NCI-H2029 treated with DMSO at 0.1 percent for 48 hours (cell line): ENCODE measurements around the gene PRM2.

ENCODE experiments used
- DNase-seq: peaks from one replicate; lab custom pipeline; 2025; lab: John Stamatoyannopoulos, UW

Gene PRM2

GRCh38 chr16:11248133-11248532 lies 28.1 kb downstream of the PRM2 start:
- no peak for DNase-seq

DNA sequence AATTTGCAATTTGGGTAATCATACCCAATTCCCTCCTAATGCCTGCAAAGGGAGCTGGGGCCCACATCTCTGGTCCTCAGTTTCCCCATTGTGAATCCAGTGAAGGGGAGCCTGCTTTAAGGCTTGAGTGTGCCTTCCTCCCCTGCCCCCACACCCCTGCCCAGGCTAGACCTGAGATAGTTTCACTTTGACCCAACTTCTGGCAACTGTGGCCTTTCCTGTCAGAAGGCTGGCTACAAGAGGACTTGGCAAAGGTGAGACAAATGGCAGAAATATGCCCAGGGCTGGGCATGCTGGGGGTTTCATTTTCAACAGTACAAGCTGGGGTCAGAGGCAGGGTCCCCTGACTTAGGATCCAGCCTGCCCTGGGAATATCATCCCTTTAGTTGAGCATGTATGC lies 30.3 kb downstream of the PRM2 start:
- no peak for DNase-seq

- no peak for DNase-seq
Observed at GRCh38 chr16:11245222-11245737, 31.0 kb downstream of the PRM2 start.

DNA sequence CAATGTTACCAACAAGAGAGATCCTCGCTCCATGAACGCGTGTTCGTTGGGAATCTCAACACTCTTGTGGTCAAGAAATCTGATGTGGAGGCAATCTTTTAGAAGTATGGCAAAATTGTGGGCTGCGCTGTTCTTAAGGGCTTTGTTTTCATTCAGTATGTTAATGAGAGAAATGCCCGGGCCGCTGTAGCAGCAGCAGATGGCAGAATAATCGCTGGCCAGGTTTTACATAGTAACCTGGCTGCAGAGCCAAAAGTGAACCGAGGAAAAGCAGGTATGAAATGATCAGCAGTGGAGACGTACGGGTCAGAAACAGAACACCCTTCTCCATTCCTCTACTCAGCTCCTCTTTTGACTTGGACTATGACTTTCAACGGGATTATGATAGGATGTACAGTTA lies 33.6 kb downstream of the PRM2 start:
- no peak for DNase-seq

GRCh38 chr16:11241480-11242204 lies 34.6 kb downstream of the PRM2 start:
- DNase-seq = no peak

- peak; percentile 13 for DNase-seq
Observed at GRCh38 chr16:11240636-11241473, 35.4 kb downstream of the PRM2 start.

GRCh38 chr16:11239644-11240632 lies 36.3 kb downstream of the PRM2 start:
- DNase-seq = no peak

DNA sequence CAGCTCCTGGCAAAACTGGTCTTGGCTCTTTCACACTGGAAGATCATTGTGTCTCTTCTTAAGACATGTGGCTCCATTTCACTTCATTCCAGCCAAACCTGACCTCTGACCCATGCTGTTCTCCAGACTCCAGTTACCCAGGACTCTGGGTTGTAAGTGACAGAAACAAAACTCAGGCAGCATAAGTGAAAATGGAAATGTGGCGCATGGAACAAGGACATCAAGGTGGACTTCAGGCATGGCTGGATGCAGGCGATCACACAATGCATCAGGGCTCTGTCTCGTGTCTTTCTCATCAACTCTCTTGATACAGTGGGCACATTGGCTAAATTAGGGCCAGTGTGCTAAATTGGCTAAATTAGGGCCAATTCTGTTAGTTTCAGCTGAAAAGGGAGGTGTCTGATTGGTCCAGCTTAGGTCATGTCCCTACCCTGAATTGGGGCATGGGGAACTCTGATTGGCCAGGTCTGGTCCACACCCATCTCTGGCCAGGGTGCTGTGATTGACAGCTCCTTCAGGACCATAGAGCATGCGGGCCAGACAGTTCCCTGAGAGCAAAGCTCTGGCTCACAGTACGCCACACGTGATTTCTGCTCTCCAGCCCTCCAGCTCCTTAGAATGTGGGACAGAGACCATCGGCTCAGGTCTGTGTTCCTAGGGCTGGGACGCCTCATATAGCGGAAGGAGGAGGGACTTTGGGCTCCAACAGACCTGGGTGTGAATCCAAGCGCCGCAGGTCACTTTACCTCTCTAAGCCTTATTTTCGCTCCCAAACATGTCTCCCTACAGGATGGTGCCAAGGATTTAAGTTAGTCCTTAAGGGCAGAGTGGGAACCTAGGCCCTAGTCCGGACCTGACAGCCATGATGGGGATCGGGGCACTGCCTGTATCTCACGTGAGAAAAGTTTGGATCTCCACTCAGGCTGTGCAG lies 37.7 kb downstream of the PRM2 start:
- DNase-seq = no peak

- DNase-seq = no peak
Observed at GRCh38 chr16:11236461-11237254, 39.6 kb downstream of the PRM2 start.

DNA sequence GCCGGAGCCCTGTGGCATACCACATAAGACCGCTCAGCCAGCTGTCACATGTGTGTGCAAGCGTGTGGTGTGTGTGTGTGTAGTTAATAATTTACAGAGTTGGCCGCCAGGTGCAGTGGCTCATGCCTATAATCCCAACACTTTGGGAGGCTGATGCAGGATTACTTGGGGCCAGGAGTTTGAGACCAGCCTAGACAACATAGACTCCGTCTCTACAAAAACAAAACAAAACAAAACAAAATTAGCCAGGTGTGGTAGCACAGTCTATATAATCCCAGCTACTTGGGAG lies 40.6 kb downstream of the PRM2 start:
- DNase-seq = no peak

DNA sequence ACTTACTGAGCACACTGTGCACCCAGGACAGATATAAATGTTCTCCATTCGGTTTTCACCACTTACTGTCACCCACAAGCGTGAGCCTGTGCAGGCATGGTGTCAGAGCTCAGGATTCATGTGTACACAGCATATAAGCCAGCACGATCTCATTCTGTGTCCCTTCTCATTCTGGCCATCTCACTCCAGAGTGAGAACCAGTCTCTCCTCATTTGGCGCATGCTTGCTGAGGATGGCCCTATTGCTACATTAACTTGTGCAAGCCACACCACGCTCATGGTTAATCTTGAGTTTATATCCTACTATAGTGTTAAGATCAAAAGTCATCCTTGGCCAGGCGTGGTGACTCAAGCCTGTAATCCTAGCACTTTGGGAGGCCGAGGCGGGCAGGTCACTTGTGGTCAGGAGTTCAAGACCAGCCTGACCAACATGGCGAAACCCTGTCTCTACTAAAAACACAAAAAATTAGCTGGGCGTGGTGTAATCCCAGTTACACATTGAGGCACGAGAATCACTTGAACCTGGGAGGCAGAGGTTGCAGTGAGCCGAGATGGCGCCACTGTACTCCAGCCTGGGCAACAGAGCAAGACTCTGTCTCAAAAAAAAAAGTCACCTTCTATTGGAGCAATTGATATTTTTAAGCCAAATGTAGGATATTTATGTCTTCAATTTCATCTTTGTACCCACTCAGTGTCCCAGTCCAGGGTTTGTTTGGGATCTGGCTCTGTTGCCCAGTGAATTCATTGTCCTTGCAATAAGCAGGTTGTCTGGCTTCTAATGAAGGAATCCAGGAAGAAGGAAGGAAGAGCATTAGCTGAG lies 41.2 kb downstream of the PRM2 start:
- DNase-seq = no peak

GRCh38 chr16:11233727-11234376 lies 42.4 kb downstream of the PRM2 start:
- no peak for DNase-seq

DNA sequence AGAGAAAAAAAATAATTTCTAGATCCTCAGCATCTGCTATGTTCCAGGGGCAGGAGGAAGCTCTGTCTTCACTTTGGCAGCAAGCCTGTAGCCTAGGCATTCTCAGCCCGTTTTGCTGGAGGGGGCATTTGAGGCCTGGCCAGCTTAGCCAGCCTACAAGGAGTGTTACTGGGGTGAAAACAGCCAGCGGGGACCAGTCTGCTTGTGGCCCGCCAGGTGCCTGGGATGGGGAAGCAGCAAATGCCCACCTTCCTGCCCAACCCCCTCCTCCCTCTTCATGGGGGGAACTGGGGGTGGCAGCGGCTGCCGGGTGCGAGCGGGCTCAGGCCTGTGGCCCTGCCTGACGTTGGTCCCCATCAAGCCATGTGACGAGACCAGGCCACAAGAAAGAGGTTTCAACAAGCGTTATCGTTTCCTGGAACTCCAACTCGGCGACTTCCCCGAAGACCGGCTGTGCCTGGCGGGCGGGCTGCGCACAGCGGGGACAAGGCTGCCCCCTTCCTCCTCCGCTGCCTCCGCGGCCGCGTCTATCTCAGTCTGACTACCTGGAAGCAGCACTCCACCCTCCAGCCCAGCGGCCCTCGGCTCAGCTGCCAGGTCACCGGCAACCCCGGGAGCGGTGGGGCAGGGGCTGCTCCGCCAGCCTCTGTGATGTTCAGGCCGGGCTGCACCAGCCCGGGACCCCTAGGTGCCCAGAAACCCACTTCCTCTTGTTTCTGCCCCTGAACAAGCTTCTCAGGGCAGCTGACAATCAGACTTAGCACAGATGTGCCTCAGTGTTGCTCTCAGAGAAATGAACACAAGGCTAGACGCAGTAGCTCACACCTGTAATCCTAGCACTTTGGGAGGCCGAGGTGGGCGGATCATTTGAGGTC lies 43.2 kb downstream of the PRM2 start:
- DNase-seq = no peak

DNA sequence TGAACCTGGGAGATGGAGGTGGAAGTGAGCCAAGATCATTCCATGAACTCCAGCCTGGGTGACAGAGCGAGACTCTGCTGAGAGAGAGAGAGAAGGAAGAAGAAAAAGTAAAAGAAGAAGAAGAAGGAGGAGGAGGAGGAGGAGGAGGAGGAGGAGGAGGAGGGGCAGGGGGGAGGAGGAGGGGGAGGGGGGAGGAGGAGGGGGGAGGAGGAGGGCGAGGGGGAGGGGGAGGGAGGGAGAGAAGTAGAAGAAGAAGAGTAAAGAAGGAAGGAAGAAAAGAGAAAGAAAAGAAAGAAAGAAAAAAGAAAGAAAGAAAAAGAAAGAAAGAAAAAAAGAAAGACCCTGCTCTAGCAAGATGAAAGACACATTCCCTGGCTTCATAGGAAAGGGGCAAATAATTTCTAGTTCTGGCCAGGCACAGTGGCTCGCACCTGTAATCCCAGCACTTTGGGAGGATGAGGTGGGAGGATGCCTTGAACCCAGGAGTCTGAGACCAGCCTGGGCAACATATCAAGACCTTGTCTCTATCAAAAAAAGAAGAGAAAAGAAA lies 43.9 kb downstream of the PRM2 start:
- no peak for DNase-seq

- no peak for DNase-seq
Observed at GRCh38 chr16:11231367-11231970, 44.8 kb downstream of the PRM2 start.

GRCh38 chr16:11229906-11230305 lies 46.4 kb downstream of the PRM2 start:
- DNase-seq = peak; percentile 83

GRCh38 chr16:11229432-11229831 lies 46.8 kb downstream of the PRM2 start:
- DNase-seq = no peak
